GM20000 (cell line): ENCODE data around the gene GUCY1B1.

Experiments used
- DNase-seq: peaks from one replicate; pipeline ENCODE4 v3.0.0; 2012; ENCODE audit warnings: low spot score
- TF ChIP-seq, protein P1 (sequence below): IDR thresholded peaks from 2 replicates; pipeline ENCODE4 v1.5.1; 2012; ENCODE audit warnings: mild to moderate bottlenecking, control low read depth; ENCODE audit errors: extremely low read depth, missing control alignments

Gene GUCY1B1

DNA sequence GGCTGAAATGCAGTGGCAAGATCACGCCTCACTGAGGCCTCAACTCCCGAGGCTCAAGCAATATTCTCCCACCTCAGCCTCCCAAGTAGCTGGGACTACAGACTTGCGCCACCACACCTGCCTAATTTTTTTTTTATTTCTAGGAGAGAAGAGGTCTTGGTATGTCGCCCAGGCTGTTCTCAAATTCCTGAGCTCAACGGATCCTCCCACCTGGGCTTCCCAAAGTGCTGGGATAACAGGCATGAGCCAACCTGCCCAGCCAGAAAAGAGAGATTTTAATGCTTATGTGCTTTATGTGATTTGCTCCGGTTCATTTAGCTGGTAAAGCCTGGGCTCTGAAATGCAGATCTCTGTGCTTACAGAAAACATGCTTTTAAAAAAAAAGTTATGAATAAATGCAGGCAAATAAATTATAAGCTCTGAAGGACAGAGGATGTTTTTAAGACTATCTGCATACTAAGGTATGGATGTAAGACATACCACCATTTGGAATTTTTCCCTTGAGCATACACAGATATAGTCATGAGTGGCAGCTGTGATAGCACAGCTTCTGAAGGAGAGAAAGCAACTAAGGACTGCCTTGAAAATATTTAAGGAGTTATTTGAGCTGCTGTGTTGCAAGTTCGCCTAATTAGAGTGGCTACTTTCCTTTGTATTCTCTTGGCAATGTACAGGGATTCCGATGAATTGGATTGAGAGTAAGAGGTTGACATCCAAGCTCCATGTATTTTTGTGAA, 13.8 kb downstream of the GUCY1B1 start:
- no peak for DNase-seq

DNA sequence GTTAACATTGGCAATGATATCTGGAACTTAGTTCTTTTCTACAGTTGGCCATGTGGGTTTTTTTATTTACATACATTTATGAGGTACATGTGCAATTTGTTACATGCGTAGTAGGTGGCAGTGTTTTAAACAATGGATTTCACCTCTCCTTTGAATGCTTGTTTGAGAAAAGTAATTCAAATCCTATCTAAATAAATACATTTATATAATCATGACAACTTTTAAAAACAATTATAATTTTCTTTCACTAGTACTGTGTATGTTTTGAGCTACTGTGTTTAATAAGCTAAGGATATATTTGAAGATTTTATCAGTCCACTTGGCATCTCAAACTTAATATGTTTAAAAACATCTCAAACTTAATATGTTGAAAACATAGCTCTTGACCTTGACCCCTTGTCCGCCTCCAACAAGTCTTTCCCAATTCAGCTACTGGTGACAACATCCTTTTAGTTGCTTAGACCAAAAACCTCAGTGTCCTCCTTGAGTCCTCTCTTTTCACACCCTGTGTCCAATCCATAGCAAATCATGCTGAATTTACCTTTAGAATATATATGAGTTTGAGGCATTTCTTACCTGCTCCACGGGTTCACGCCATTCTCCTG, 14.5 kb downstream of the GUCY1B1 start:
- TF ChIP-seq, protein P1, sequence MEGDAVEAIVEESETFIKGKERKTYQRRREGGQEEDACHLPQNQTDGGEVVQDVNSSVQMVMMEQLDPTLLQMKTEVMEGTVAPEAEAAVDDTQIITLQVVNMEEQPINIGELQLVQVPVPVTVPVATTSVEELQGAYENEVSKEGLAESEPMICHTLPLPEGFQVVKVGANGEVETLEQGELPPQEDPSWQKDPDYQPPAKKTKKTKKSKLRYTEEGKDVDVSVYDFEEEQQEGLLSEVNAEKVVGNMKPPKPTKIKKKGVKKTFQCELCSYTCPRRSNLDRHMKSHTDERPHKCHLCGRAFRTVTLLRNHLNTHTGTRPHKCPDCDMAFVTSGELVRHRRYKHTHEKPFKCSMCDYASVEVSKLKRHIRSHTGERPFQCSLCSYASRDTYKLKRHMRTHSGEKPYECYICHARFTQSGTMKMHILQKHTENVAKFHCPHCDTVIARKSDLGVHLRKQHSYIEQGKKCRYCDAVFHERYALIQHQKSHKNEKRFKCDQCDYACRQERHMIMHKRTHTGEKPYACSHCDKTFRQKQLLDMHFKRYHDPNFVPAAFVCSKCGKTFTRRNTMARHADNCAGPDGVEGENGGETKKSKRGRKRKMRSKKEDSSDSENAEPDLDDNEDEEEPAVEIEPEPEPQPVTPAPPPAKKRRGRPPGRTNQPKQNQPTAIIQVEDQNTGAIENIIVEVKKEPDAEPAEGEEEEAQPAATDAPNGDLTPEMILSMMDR = no peak
- DNase-seq = no peak

More for the DNA sequence above, 13.8 kb downstream of the GUCY1B1 start:
- TF ChIP-seq, protein P1 = no peak

DNA sequence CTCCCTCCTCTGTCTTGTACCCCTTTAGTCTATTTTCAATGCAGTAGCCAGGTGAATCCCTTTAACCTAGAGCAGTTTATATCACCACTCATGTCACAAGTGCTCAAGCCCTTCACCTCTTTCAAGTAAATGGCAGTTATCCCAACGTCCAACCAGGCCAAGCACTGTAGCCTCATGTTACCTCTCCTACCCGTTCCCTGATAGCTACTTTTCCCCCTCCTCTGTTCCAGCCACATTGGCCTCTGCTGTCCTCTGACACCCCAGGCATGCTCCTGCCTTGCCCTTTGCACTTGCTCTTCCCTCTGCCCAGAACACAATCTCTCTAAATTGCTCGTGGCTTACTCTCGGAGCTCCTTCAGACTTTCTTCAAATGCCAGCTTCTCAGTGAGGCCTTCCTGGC, 15.2 kb downstream of the GUCY1B1 start:
- DNase-seq = no peak
- TF ChIP-seq, protein P1 = no peak

DNA sequence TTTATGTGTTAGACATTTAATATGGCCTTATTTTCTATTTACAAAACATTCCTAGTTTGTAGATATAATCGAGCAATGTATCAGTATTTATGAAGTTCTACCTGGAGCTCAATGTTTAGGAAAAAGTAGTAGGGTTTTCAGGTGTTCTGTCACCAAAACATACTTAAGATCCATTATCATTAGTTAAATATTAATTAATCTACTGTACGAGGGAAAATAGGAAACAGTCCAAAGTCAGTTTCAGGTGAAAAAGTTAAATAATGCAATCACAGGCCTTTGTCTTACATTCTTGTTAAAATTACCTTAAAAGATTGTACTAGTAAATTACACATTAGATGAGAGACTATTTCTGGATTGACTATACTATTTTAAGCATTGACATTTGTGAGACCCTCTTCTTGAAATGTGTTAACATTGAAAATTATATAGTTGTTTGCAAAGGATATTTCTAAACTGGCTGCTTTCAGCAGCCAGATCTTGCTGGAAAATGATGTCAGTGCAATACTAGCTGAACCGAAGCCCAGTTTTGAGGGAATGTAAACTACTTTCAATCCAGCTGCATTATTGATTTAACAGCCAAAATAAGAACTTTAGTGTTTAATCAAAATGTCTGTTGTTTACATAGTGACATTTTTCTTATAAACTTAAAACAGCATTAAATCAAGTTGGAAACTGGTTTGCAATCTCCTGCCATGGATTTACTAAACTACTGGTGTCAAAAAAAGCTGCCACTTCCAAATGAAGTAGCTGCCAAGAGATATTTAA, 19.3 kb downstream of the GUCY1B1 start:
- TF ChIP-seq, protein P1 = no peak
- no peak for DNase-seq

DNA sequence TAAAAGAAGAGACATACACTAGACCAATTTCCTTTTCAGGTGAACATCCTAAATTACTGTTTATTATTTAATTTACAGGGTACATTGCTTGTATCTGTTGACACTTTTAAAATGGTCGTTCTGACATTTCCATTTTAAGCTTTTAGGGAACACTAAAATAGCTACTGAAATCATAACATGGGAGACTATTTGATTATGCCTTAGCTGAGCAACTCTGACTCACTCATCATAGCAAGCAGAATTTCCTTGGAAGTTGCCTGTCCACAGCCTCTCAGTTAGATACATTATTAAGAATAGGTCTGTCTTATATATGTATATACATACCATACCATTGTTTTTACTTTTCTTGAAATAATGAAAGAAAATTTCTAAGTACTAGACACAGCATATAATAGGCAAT, 22.0 kb downstream of the GUCY1B1 start:
- TF ChIP-seq, protein P1 = no peak

DNA sequence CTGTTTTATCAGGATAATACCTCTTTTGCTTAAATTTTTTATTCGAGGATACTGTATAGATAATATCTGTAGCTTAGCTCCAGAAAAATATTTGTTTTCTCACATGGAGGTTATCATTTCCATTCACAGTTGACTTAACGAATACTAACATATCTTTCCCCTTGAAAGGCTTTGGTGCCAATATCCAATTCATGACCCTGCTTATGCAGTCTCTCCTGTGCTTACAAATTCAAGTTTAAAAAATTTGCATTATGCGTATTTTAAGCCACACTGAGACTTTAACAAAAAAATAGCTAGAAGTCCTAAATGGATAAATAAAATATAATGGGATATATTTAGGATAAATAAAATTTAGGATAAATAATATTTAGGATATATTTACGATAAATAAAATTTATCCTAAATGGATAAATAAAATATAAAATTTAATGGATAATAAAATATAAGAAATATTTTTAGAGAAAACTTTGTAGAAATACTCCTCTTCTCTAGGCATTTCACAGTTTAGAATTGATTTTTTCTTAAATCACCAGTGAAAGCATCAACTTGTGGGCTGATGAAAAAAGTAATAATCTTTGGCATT, 22.5 kb downstream of the GUCY1B1 start:
- DNase-seq = no peak
- TF ChIP-seq, protein P1 = no peak

More for the DNA sequence above, 22.0 kb downstream of the GUCY1B1 start:
- no peak for DNase-seq
